ENCODE data around the gene ITM2C.

The ITM2C gene, protein sequence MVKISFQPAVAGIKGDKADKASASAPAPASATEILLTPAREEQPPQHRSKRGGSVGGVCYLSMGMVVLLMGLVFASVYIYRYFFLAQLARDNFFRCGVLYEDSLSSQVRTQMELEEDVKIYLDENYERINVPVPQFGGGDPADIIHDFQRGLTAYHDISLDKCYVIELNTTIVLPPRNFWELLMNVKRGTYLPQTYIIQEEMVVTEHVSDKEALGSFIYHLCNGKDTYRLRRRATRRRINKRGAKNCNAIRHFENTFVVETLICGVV

DNA sequence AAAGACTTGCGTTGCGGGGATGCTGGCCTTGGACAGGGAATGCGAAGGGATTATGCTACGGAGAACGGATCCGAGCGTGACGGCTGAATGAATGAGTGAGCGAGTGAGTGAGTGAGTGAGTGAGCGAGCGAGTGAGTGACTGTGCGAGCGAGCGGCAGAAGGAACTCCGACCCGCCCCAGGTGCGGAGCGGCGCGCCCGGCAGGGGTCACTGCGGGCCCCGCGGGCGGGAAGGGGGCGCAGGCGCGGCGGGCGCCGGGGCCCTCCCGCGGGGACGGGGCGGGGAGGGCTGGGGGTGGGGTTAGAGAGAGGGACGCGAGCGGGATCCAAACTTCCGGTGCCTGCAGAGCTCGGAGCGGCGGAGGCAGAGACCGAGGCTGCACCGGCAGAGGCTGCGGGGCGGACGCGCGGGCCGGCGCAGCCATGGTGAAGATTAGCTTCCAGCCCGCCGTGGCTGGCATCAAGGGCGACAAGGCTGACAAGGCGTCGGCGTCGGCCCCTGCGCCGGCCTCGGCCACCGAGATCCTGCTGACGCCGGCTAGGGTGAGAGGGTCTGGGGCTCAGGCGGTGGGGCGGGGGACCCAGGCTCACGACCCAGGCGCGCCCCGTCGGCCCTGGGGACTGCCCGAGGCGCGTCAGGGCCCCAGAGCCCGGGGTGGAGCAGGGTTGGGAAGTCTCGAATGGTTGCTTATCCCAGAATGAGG, at the start of gene ITM2C:
Gene ITM2C, plus strand, starts transcription at position 338 of the 702 bp plus-strand sequence. Its CDS starts 84 bp downstream, at position 422.
- DNase-seq (ENCODE audit: low read depth, low spot score): no peak

DNA sequence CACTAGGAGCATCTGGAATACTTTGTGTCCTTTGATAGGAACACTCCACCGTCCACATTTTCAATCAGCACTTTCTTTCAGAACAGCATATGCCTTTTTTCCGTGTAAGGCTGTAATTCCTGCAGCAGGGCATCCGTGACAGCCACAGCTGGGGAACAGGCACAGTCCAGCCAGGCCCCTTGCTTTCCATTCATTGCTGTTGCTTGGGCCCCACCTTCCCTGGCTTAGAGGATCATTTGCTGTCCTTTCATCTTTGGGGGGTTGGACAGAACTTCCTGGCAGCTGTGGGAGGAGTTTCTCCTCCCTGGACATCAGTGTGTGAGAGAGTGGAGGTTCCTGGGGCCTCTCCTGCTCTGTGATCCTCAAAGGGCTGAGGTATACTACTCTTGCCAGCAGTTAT, 49.7 kb upstream of the ITM2C start:
- no peak for DNase-seq (ENCODE audit: low read depth, low spot score)

DNA sequence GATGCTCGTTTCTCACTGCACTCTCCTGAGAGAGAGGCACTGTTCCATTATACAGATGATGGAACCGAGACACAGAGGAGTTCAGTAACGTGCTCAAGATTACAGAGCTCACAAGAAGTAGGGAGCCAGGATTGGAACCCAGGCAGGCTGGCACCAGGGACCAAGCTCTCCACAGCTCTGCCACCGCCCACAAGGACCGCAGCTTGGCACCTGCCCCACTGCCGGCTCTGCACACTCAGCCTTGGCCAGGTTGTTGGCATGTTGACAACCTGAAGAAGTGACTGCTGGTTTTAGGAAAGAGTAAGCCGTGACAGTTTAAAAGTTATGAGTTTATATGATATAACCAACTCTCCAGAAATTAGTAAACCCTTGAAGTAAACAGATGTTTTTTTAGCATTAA, 48.0 kb upstream of the ITM2C start:
- DNase-seq (ENCODE audit: low read depth, low spot score): no peak

DNA sequence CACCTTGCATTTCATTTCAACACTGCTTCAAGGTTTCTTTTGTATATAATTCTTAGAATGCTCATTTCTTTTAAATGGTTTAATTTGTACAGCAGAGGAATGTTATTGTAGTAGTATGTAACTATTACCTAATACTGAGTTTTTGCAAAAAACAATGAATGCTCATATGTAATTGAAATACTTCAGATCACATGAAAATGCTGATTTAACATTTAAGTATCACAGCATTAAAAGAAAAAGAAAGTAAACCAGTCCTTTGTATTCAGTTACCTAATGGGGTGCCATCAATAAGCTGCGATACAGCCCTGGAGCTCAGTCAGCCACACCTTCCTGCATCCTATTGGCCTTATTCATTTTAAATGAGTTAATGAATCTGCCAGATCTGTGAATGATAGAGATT, 45.3 kb upstream of the ITM2C start:
- DNase-seq (ENCODE audit: low read depth, low spot score): no peak

DNA sequence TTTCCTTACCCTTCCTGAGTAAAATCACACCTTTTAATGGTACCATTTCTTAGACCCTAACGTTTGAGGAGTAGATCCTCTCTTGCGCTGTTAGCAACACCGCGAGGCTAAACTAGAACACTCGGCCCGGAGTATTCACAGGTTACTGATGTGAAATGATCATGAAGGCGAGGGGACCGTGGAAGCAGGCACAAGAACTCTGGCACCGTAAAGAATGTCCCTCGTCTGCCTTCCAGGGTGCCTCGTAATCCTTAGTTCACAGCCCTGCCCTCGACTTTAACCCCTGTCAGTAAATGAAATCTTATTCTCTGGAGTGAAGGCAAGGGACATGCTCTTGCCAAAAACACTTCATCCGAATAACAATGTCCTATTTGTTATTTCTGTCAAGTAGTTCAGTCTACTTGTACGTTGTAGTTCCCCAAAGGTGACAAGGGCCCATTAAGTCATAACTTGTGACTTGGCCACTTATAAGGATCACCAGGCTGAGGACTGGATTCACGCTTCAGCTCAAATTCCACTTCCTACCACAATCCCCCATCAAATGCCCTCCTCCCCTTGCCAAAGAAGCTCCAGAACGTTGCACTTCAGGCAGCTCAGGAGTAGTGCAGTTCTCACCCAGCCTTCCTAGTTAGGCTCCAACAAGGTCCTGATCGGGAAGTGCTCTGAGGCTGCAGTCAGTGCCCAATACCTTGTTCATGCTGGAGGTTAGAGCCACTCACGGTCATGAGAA, 43.3 kb upstream of the ITM2C start:
- no peak for DNase-seq (ENCODE audit: low read depth, low spot score)

DNA sequence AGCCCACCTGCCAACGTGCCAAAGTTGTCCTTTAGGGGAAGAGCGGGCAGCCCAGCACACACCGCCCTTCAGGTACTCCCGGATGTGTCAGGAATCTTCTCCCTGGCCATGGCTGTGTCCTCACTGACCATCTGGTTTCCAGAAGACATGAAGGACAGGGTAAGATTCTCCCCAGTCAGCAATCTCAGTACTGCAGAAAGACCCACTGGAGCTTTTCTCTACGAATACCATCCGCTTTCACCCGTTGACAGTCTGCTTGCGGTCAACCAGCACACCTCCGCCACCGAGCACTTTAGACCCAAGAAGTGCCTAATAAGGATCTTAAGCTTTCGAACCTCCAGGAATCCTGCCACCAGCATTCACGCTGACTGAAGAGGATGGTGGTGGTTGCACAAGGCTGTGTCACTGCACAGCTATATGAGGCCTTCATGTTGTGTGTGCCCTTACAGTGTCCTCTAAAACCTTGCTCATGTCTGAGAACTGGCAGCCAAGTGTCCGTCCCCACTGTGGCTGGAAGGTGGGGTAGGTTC, 42.7 kb upstream of the ITM2C start:
- no peak for DNase-seq (ENCODE audit: low read depth, low spot score)

DNA sequence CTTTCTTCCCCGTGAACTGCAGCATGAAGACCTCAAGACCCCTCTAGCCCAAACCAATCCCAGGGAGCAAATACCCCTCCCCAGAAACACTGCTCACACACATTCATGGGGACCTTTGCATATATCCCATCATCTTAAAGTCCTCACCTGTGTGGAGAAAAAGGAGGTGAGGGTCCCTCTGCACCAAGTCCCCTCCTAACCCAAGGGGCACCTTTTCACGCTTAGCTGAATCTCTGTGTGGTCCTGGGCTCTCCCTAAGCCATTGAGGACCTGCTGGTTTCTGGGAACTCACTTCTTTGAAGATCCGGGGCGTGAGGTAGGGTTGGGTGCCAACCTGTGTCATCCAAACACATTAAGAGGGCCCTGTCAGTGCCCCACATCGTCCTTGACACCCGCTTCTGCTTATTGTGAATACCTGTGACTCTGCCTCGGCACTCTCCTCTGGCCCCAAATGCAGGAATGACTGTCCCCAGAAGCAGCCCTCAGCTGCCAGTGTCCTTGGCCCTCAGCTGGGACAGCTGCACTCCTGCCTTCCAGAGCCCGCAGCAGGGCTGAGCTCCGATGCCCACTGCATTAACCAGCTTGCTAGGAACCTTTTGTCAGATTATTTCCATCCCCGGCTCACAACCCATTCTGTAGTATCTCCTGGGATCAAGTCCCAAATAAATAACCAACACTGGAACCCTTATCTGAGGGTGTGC, 41.3 kb upstream of the ITM2C start:
- no peak for DNase-seq (ENCODE audit: low read depth, low spot score)

DNA sequence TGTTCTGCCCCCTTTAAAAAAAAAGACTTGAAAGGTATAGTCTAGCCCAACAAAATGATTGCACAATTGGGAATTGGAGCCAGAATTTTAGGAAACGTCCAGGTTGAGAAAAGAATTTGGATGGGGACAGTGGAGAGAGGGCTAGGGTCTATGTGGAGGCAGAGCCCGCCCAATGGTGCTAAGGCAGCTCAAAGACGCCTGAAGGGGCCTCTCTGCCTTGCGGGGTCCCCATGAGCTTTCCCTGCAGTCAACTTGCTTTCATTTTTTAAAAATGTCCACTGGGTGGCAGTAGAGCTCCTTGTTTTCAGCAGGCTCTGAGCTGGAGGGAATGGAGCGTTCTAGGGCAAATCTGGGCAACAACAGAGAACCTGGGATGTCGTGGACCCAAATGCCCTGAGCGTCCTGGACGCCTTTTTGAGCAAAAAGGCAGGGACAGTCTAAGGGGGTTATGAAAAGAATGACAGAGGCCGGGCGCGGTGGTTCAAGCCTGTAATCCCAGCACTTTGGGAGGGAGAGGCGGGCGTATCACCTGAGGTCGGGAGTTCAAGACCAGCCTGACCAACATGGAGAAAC, 40.2 kb upstream of the ITM2C start:
- DNase-seq (ENCODE audit: low read depth, low spot score): peak; percentile 70

DNA sequence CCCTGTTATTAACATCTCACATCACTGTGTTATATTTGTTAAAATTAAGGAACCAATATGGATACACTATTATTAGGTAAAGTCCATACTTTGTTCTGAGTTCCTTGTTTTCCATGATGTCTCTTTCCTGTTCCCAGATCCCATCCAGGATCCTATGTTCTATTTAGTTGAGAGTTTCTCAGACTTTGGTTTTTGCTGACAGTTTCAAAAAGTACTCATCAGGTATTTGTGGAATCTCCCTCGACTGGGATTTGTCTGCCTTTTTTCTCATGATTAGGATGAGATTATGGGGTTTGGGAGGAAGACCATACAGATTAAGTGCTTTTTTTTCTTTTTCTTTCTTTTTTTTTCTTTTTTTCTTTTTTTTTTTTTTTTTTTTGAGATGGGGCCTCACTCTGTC, 39.4 kb upstream of the ITM2C start:
- no peak for DNase-seq (ENCODE audit: low read depth, low spot score)

DNA sequence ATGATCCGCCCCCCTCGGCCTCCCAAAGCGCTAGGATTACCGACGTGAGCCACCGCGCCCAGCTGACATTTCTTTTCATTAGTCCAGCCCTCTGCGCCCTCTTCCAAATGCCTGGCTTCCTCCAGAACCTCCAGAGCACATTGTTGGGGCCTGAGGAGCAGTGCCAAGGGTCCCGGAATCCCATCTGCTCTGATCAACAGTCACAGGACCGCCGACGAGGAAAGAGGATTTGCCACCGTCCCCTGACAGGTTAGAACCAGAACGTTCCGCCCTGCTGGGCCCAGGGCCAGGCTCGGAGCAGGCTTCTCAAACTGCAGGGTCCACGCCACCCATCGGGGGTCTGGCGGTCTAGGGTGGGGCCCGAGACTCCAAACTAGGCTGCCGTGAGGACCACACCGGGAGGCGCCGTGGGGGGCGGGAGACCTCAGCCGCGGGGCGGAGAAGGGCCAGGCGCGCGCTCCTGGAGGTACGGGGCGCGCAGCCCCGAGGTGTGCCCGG, 36.9 kb upstream of the ITM2C start:
- no peak for DNase-seq (ENCODE audit: low read depth, low spot score)

DNA sequence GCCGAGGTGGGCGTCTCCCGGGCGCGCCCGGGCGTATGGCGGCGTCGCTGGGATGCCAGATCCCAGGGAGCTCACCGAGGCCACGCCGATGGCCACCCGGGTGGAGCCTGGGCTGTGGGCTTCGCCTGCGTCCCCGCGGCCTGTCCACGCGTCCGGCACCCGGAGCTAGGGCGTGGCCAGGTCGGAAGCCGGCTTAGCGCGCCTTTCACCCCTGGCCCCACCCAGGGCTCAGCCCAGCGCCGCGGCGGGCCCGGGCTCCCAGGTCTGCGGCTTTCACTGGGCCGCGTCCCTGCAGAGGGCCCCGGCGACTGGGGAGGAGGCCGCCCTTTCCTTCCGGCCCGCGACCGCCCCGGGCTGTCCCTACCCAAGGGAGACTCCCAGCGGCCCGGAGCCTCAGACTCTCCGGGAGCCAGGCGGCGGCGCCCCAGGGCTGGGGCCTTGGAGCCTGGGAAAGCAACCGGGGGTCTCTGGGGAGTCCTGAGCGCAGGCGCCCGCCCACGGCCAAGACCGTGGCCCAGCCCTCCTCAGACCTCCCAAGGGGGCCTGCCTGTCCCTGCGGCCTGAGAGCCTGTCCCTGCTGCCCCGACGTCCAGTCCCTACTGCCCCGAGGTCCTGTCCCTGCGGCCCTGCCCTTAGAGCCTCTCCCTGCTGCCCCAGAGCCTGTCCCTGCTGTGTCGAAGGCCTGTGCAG, 36.3 kb upstream of the ITM2C start:
- DNase-seq (ENCODE audit: low read depth, low spot score): no peak

DNA sequence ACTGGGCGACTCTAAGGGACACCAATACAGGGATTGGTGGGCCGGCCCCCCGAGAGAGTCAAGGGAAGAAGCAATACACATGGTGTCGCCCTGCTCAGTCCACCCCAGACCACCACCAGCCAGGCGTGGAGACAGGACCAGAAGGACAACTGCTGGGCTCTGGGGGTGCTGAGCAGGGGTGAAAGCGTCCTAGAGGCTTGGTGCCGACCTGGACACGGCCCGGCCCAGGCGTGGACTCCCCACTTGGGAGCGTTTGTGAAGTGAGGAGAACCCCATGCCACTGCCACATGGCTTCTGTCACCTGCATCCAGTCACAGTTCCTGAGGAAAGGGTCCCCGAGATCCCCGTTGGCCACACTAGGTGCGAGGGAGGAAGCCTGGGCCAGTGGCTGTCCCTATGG, 35.4 kb upstream of the ITM2C start:
- DNase-seq (ENCODE audit: low read depth, low spot score): no peak

DNA sequence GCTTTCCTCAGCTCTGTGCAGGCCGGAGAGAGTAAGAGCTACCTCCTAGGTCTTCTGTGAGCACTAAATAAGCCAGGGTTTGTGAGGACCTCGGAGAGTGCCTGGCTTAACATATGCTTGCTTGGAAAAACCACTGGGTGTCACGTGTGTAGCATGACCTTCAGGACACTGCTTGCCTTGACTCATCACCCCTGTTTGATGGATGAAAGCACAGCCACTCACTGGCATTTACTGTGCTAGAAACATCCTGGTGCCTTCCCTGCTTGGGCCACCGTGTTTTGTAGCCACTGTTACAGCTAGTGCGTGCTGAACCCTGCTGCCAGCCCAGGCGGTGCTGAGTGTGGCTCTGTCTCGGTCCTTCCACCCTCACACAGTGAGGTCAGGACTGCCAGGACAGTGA, 34.8 kb upstream of the ITM2C start:
- no peak for DNase-seq (ENCODE audit: low read depth, low spot score)

DNA sequence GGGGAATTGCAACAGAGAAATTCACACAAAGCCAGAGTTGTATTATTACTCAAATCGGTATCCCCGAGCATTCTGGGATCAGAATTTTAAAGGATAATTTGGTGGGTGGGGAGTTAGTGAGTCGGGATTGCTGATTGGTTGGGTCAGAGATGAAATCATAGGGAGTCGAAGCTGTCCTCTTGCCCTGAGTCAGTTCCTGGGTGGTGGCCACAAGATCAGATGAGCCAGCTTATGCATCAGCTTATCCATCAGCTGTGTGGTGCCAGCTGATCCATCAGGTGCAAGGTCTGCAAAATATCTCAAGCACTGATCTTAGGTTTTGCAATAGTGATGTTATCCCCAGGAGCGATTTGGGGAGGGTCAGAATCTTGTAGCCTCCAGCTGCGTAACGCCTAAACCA, 34.3 kb upstream of the ITM2C start:
- DNase-seq (ENCODE audit: low read depth, low spot score): no peak

DNA sequence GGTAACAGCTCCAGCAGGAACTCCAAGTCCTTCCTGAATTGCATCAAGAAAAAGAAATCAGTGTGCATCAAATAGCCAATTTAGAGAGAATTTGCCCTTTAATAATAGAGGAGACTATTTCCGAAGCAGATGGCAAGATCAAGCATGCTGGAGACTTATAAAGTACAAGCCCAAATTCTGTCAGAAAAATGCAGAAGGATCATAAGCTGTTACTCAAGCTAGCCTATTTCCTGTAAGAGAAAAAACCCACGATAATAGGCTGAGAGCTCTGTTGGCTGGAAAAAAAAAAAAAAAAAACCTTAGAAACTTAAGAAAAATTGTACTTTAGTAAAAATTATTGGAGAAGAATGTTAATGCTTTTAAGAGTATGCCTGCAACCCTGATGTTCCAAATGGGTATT, 24.4 kb upstream of the ITM2C start:
- DNase-seq (ENCODE audit: low read depth, low spot score): no peak

DNA sequence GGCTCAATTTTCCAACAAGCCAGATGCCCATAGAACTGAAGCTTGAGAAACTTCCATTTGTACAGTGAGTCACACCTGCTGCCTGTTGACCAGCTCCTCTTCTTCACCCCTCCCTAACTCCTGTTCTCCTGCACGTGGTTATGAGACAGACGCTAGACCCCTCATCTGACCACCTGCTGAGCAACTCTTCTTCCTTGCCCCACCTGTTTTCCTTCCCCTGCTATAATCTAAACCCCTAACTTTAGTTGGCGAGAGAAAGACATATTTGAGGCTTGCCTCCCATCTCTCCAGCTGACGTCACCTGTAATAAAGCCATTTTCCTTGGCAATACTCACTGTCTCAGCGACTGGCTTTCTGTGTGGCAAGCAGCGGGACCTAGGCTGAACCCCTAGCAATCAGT, 22.3 kb upstream of the ITM2C start:
- DNase-seq (ENCODE audit: low read depth, low spot score): no peak

DNA sequence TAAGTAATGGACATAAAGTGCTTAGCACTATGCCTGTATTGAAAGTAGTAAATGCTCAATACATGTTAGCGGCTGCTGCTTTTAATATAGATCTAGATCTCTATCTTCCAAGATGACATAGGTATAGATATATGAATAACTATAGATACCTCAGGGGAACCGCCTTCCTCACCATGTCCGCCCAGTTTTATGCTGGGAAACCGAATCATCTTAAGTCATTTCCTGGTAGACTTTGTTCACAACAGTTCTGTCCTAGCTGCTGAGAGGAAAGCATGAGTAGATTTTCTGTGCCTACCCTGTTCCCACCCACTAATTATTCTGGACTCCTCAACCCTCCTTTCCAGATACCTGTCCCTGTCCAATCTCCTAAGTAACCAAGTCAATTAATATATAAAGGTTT, 21.6 kb upstream of the ITM2C start:
- no peak for DNase-seq (ENCODE audit: low read depth, low spot score)

DNA sequence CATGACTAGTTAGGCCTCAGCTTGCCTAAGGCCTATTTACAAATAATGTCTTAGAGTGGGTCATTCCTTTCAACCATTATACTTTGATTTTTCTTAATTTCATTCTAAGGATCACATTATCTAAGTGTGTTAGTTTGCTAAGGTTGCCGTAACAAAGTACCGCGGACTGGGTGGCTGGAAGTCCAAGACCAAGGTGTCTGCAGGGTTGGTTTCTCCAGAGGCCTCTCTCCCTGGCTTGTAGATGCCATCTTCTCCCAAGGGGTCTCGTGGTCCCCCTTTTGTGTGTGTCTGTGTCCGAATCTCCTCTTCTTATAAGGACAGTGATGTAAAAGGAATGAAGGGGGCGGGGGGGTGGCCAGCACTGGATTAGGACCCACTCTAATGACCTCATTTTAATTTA, 18.4 kb upstream of the ITM2C start:
- no peak for DNase-seq (ENCODE audit: low read depth, low spot score)

DNA sequence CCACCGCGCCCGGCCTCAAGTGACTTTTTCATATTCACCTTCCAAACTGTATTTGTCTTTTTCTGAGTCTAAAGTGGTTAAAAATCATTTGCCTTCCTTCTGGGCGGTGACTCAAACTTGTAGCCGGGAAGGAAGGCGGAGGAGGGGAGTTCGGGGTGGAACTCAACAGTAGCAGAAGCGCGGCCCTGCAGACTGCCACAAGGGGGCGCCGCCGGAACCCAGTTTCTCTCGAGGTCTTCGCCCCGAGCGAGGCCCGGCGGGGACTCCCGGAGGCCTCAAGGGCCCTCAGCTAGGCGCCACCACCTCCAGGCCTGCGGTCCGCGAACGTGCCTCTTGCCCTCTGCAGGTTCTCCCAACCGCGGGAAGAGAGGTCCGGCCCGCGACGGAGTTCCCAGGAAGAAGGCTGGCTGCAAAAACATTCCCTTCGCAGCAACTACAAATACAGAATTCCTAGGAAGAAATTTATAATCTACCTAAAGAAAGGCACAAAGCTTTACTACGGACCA, 16.8 kb upstream of the ITM2C start:
- DNase-seq (ENCODE audit: low read depth, low spot score): no peak

DNA sequence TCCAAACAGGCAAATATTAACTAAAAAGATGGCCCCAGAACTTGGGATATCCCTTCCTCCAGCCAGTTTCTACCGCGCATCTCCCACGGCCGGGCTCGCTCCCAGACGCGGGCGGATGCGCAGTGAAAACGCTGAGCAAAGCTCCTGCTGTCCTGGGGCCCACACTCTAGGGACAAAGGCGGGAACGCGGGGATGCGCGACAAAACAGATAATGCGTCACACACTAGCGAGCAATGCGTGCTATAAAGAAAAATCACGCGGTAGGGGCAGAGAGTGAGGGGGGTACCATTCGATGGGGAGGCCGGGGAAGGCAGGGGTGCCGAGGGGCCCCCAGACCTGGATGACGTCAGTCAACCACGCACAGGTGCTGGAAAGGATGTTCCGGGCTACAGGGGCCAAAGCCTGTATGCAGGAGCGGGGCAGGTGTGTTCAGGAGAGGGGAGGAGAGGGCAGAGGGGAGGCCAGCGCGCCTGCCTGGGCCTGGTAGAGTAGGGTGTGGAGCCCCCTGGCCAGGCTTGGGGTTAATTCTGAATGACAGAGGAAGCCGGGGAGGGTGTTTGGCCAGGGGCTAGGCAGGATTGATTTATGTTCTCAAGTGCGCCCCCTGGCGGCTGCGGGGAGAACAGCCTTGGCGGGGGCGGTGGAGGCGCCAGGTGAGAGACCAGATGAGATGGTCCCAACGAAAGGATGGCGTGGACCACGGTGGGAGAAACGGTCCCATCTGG, 14.9 kb upstream of the ITM2C start:
- no peak for DNase-seq (ENCODE audit: low read depth, low spot score)
